Left colon (tissue), 2 donors: ENCODE measurements around the gene CNRIP1. TPM values are rescaled to one million over a fixed set of nuclear protein-coding genes. Genes with fewer than 3 reads are reported as not detected.
"Not testable (repeated sequence)": the region's sequence is repeated elsewhere in the genome, so short reads cannot be mapped to it uniquely, and the experiment has no call there.

Experiments
- ATAC-seq: fragments of 200-7000 bp; cut with Tn5 transposase; one replicate; pipeline ENCODE4 v1.9.1; 2020; ENCODE audit warnings: mild to moderate bottlenecking, moderate library complexity
- DNase-seq, 2 donors: peaks; one replicate each; pipeline ENCODE4 v3.0.0-alpha.2; 2020
- intact Hi-C, 2 donors: fragments of 100-400 bp; cut with DNase I in 1 of 2; cut with micrococcal nuclease in 1 of 2; formaldehyde crosslinking; loops; one replicate each; pipeline versions ENCODE4 v1.11.2 to v1.14.0; 2022; cut with DNase I, micrococcal nuclease
- long read RNA-seq: library from polyadenylated mRNA; unstranded; transcript quantifications from one replicate; pipeline ENCODE4 v2.0.0, GENCODE V29; 2021
- total RNA-seq, 2 donors: library from RNA; stranded (reverse); fragmentation: NEBNext Ultra II Directional; extraction: Animal tissue kit (Norgen Biotek cat#: 25700); gene quantifications; one replicate each; pipeline ENCODE4 v1.2.1, GENCODE V29; 2021
- donor health status: DM: no; HTN: no; CAD: no.
- donor health status: DM: yes; HTN: yes; CAD: no.

CNRIP1 gene, protein sequence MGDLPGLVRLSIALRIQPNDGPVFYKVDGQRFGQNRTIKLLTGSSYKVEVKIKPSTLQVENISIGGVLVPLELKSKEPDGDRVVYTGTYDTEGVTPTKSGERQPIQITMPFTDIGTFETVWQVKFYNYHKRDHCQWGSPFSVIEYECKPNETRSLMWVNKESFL
- 1 to 10 TPM; 3.1 to 8.0 TPM for total RNA-seq
- long read RNA-seq, transcript CNRIP1-201 (3 exons, 1,953 nt) = major isoform, 5 of 9 reads
- long read RNA-seq, partial matches to known transcripts = 1 of 9 reads
- long read RNA-seq, other reads (novel, unspliced or antisense) = 2 of 9 reads

DNA sequence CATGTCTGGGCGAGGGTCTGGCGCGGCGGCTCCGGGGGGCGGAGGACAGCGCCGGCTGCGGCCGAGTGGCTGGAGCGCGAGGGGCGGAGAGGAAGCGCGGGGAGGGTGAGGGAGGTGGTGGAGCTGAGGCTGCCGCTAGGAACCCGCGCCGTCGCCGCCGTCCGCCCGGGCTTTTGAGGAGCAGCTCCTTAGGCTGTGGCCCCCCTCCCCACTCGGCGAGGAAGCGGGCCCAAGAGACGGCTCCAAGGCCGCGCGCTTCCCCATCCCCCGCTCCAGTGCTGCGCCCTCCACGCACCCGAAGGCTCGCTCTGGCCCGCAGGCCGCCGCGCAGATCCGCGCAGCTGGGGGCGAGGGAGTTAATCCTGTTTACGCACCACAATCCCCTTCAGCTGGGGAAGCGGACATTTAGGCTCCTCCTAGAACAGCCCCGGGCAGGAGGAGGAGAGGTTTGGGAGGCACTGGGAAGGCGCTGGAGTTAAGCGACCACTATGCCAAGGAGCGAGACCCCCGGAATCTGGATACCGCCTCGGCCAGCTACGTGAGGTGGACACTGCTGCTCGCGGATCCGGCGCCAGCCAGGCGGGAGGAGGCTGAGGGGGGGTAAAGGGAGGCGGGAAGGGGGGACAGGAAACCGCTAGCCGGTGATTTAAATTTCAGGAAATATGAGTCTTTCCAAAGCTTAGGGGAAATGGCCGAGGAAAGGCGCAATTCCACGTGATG, at the start of gene CNRIP1:
Gene CNRIP1 (minus strand): TSS at position 552 of the 720 bp plus-strand sequence. CDS start 549 bp downstream, at position 3.
- intact Hi-C loops = no loop called here
- ATAC-seq (peak; percentile 24), DNase-seq (peak; percentile 40 to 54)

DNA sequence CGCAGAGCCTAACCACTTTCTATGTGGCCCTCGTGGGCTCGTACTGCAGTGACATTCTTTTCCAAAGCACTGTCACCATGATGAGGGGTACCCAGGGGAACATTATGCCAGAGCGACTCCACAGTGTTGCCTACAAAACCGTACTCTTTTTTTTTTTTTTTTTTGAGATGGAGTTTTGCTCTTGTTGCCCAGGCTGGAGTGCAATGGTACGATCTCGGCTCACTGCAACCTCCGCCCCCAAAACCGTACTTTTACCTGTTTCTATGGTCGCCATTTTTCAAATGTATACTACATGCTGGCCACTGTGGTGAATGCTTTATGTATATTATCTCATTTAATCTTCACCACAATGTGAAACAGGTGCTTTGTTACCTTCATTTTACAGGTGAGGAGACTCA, 49.6 kb upstream of the CNRIP1 start:
- no peak for ATAC-seq
- intact Hi-C loops = no loop called here
- no peak for DNase-seq

DNA sequence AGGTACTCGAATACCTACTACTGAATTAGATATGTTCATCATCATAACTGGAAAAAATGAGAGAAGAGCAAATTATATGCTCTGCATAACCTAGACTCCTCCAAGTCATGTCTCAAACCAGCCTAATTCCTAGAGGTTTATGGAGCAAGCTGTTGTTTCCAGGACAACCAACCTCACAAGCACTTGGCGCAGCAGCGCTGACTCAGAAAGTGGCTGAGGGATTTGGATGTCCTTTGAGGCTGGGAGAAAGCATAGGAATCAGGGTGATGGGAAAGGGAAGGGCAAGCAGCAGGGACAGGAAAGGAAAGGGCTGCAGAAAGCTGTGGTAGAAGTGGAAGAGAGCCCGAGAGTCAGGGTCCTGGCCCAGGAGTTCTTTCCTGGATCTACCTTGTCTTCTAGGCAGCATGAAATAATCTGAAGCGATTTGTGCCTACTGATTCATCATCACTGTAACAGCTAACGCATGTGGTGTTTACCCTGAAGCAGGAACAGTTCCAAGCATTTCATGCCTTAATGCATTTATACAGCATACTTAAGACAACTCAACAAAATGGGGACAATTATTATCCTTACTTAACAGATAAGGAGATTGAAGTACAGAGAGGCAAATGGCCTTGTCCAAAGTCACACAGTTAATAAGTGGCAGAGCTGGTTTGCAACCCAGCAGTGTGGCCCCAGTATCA, 49.0 kb upstream of the CNRIP1 start:
- DNase-seq = no peak
- ATAC-seq = no peak
- intact Hi-C loops = no loop called here

DNA sequence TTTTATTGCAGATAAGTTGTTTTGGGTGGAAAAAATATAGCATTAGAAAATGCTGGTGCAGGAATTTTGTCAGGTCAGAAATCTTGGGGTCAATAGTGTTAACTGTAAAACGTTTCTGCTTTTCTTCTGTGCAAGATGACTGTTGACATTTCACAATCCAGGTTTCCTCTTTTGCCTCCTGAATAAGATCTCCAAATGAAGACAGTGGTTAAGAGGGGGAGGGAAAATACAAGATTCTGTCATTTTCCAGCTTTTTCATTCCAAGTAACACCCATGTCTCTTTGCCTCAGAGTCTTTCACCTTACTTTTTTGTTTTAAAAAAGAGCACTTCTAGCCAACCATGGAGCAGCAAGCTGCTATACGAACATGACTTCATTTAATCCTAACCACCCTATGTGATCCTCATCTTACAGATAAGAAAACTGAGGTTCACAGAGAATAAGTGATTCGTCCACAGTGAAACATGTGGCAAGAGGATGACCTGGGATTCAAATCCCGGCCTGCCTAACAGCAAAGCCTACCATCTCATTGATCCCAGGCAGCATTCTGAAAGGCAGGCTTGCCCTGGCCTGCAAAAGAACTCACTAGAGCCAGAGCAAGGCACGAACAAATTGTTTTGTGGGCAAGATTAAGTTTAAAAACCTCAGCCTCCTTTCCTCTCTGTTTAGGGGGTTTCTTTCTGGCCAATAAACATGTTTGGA, 48.4 kb upstream of the CNRIP1 start:
- ATAC-seq (no peak), DNase-seq (no peak)
- intact Hi-C loops = no loop called here

DNA sequence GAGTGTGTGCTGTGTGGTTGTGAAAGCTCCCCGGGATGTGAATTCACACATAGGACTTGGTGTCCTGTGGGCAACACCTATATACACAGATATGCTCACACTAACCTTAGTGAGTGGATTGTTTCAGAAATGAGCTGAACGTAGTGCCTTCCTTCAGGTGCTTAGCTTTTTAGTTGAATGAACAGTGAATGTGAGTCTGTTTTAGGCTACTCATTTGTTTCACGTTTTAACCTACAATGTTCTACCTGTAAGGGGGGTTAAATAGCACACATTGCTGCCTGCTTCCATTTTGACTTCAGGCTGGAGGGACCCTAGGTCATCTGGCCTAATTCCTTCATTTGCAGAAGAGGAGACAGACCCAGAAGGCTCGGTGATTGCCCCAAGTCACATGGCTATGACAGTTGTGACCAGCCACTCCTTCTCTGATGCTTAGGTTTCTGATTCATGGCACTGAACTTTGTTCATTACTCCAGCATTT, 46.4 kb upstream of the CNRIP1 start:
- no peak for DNase-seq
- intact Hi-C loops = no loop called here
- no peak for ATAC-seq

DNA sequence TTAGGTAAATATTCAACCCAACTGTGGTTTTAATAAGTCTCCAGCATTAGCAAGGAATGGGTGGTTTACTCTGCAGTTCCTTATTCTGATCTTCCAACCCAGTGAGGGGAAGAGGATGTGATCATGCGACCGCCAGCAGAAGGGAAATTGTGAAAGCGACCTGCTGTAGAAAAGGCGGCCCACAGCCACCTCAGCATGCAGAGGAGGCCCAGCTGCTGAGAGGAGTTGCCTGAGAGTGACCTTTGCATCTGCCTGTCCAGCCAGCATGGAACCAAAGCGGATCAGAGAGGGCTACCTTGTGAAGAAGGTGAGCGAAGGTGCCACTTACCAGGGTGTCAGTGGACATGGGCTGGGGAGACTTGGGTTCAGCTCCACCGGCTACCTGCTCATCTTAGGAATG, 45.3 kb upstream of the CNRIP1 start, which contains the start of gene PLEK:
Gene PLEK (plus strand): TSS at position 196 of the 400 bp plus-strand sequence. CDS start 70 bp downstream, at position 266.
- ATAC-seq = peak; percentile 32
- peak; percentile 51 to 59 for DNase-seq
- intact Hi-C loops = no loop called here

DNA sequence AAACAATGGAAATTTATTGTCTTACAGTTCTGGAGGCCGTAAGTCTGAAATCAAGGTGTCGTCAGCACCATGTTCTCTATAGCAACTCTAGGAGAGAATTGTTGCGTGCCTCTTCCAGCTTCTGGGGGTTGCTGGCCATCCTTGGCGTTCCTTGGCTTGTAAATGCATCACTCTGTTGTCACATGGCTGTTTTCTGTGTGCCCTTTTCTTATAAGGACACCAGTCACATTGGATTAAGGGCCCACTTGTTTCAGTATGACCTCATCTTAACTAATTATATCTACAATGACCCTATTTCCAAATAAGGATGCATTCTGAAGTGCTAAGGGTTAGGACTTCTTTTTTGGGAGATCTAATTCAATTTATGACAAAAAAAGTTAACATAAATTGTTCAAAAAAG, 44.0 kb upstream of the CNRIP1 start:
- no peak for DNase-seq
- intact Hi-C loops = loop anchor here in 1 of 2 donors (5.0 kb wide), 1 partner anchor 79 kb away; no protein-coding TSS in a partner anchor
- no peak for ATAC-seq

DNA sequence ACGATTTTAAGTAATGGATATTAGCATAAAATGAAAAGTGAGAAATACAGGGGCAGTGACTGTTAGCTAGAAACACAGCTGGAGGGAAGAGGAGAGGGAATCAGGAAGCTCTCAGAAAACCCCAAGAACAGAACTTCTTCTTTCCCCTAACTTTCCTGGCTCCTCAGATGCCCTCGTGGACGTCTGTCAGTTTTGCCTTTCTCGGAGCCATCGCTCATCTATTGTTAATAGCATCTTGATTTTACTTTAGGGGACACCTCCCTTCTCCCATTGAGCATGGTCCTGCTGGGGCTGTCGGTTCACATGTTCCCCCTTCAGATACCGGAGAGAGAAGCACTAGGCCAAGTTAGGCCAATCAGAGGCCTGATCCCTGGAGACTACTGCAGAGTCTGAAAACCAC, 43.0 kb upstream of the CNRIP1 start:
- intact Hi-C loops = loop anchor here in 1 of 2 donors (5.0 kb wide), 1 partner anchor 80 kb away; no protein-coding TSS in a partner anchor
- no peak for DNase-seq
- ATAC-seq = no peak

DNA sequence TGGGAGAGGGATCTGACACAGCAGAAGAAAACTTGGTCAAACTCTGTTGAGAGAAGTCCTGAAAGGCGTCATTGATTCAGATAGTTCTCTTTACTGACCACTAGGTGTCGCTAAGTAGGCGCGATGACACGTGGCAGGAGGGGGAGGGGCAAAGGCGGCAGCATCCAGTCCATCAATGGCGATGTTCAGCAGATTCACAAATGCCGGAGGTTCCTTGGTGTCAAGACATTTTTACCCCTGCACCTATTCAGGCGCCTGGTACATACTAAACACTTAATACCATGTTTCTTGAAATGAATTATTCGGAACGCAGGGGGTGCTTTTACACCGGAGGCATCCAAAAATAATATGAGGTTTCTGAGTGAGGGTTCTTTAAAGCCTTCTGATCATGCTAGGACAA, 42.3 kb upstream of the CNRIP1 start:
- intact Hi-C loops = loop anchor here in 1 of 2 donors (5.0 kb wide), 1 partner anchor 80 kb away; no protein-coding TSS in a partner anchor
- ATAC-seq (peak; percentile 80), DNase-seq (peak; percentile 55 to 86)

DNA sequence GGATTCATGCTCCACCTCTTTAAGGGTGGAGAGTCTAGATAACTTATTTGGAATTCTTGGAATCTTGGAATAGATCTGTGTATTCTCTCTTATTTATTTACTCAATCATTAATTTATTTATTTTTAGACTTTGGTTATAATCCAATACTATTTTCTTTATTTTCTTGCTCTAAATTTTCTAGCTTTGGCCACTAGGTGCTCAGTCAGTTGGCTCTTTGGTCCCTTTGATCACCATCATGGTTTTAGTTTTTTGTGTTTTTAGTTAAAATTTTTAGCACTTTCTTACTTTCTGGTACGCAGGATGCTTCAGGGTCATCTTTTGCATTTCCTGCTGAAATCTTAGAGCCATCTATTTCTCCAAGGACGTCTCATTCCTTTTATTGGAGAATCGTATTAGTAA, 40.1 kb upstream of the CNRIP1 start:
- DNase-seq (no peak), ATAC-seq (no peak)
- intact Hi-C loops = loop anchor here in 1 of 2 donors (5.0 kb wide), 1 partner anchor 82 kb away; no protein-coding TSS in a partner anchor

DNA sequence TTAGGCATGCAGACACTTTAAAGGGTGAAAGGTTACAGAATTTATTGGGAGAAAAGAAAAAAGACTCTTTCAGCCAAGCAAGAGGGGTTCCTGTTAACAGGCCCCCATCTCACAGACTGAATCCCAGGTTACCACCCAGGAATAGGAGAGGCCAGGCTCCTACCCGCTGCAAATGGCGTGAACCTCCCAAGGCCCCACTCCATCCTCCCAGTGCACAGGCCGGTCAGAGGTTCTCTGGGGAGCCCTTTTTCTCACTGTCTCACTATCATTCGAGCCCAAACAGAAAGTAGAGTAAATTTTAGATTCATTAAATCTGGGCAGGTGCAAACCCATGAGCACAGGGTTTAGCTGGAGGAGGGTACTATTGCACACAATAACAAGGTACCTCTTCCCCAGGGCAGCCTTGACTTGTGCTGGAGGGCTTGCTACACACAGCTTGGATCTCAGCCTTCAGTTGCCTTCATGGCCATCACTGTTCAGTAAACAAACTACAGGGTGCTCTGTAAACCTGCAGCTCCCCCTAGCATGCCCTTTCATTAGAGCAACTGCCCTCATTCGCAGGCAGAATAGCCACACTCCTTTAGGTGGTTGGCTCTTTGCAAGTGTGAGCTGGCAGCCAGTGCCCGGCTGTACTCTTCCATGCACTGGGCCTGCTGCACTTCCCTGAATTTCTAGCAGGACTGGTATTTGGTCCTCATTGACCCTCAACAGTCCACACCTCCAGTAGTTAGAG, 38.0 kb upstream of the CNRIP1 start:
- peak in 1 of 2 donors; percentile 24 for DNase-seq
- no peak for ATAC-seq

DNA sequence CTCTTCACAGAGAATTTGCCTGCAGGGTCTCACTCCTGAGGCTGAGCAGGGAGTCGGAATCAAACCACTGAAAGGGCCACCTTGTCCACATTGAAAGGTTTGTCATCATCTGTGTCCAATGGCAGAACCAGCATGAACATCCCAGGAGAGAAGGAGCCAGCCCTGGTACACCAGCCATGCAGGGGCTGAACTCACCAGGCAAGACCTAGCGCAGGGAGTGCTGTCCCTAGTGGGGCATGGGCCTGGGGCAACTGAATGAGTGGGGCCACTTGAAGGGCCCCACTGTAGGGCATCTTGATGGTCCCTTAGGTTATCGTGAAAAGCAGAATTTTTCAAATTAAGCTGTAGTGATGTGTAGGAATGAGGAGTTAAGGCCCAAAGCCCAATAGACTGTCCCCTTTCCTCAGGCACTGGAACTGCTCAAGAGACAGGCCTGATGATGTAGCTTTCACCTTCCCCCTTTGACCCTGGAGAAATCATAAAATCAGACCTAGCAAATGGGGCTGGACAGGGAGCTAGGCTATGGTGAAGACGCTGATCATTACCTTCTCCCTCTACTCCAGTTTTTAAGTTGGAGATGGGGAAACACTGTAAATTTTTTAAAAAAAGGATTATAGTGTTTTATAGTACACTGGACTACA, 37.0 kb upstream of the CNRIP1 start:
- intact Hi-C loops = no loop called here
- DNase-seq (no peak), ATAC-seq (no peak)

More for the DNA sequence above, 38.0 kb upstream of the CNRIP1 start:
- intact Hi-C loops = no loop called here

DNA sequence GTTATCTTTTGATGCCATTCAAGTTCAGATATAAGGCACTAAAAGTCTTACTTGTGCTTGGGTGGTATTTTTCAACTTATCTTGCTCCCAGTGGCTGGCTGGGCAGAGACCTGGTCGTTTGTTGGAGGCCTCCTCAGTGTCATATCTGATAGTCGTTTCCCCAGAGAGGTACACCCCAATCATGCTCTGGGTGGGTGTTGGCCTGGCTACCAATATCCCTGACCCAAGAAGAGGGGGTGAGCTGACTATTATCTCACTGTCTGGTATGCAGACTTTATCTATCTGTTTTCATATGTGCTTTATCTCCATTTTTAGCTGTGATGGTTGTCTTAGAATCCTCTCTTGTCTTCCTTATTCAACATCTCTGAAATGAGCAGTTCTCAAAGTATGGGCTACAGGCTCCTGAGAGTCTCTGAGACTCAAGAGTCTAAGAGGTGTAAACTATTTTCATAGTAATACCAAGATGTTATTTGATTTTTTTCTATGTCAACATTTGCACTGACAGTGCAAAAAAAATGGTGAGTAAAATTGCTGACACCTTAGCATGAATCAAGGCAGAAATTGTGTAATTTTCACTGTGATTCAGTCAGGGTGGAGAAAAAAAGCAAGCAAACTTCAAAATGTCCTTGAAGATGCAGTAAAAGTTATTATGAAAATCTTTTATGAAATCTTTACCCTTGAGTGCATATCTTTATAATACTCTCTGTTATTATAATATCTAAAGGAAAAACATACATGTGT, 33.1 kb upstream of the CNRIP1 start:
- DNase-seq (no peak), ATAC-seq (no peak)
- intact Hi-C loops = no loop called here

DNA sequence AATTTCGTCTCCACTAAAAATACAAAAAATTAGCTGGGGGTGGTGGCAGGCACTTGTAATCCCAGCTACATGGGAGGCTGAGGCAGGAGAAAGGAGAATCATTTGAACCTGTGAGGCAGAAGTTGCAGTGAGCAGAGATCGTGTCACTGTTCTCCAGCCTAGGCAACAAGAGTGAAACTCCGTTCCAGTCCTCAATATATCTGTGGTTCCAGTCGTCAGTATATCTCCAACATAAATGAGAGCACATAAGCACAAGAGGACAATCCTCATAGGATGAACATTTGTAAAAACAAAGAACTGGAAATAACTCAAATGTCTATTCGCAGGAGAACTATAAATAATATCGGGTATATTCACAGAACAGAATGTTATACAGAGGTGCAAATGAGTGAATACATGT, 32.2 kb upstream of the CNRIP1 start:
- DNase-seq = no peak
- ATAC-seq = no peak
- intact Hi-C loops = no loop called here

DNA sequence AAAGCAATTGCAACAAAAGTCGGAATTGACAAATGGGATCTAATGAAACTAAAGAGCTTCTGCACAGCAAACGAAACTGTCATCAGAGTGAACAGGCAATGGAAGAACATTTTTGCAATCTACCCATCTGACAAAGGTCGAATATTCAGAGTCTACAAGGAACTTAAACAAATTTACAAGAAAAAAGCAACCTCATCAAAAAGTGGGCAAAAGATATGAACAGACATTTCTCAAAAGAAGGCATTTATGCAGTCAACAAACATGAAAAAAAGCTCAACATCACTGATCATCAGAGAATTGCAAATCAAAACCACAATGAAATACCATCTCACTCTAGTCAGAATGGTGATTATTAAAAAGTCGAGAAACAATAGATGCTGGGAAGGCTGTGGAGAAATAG, 29.3 kb upstream of the CNRIP1 start:
- intact Hi-C loops, ATAC-seq, DNase-seq: not testable (repeated sequence)

DNA sequence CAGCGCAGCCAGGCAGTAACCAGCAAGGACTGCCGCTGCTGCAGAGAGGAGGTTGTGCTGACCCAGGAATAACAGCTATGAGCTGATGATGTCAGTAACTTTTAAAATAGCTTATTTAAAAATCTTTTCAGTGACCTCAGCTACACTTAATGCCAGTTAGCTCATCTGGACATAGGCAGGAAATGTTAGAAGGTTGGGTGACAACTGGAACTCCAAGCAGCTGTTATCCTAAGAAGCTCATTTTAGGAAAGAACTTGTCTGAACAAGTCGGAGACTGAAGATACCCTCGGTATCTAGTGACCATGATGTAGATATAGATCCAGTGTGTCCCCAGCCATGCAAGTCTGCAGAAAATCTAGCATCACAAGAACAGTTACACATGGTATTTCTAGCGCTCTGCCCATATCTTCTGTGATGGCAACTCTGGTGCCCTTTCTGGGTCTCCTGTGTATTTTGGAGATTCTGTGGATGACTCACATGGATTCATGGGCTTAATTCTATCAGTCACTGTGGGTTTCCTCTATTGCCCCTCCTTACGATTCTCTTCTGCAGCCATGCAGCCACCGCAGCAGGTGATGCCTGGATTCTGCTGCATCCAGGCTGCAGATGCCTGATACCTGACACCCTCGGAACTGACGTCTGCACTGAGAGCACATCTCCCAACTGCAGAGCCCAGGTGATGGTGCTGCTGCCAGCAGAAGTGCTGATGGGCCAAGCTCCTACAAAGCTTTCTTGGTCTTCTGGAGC, 25.6 kb upstream of the CNRIP1 start:
- no peak for DNase-seq
- intact Hi-C loops = no loop called here
- ATAC-seq = no peak
